DMS79 (cell line): ENCODE results near the gene RAC3.

Source experiments
- DNase-seq: peaks from one replicate; lab custom pipeline; 2025; lab: John Stamatoyannopoulos, UW

The RAC3 gene

DNA sequence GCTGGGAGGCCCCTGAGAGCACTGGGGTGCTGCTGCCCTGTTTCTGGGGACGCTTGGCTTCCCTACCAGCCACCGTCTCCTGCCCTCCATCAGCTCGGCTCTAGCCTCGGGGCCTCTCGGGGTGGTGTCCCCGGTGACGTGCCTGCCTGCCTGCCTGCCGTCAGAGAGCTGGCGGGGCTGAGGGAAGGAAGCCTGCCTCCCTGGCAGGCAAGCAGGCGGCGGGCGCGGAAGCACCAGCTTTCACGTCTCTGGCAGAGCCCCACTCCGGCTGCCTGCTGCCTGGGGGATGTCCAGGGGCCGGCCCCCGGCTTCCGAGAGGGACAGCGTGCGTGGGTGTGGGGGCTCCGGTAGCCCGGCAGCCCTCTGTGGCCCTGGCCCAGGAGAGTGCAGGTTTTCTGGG, 18.1 kb upstream of the RAC3 start:
- no peak for DNase-seq

DNA sequence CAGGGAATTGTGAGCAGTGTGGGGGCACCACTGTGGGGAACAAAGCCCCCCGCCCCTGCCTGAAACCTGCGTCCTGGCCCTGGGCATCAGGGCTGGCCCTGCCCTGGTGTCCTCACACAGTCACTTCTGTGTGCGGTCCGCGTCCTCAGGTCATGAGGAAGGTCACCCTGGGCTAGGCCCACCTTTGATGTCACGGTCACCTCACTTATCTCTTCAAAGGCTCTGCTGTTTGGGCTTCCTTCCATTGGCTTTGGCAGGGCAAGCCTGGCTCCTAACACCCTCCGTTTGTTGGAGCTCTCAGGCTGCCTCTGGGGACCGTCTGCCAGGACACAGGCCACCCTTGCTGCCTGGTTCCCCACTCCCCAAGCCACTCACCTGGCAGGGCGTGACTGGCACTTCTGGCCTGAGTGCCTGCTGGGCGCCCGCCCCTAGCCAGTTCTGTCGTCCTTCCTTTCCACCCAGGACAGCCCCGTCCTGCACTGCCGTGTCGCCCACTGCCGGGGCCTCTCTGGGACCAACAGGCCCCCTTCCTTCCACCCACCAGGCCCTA, 17.6 kb upstream of the RAC3 start:
- no peak for DNase-seq

DNA sequence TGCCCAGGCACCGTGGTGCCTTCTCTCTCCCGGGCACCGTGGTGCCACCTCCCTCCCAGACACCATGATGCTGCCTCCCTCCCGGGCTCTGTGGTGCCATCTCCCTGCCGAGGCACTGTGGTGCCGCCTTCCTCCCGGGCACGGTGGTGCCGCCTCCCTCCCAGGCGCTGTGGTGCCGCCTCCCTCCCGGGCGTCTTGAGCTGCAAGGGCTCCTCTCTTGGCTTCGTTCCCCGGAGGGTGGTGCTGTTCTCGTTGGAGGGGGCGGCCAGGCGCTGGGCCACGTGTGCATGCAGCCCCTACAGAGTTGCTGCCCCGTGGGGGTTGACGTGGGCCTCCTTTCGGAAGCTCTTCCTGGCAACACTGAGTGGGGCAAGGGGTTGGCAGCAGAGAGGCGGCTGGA, 17.0 kb upstream of the RAC3 start:
- no peak for DNase-seq

DNA sequence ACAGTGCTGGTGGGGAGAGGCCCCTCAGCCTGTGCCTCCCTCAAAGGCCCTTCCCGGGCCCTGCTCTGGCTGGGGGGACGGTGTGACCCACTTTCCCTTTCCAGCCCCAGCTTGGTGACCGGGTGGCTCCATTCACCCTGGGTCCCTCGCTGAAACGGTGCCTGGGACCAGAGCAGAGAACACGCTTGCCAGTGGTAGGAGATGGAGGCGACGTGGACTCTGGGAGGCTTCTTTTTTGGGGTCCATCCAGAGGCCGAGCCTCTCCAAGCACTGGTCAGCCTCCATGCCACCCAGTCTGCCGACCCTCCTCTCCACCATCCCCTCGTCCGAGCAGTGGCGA, 16.5 kb upstream of the RAC3 start:
- no peak for DNase-seq

DNA sequence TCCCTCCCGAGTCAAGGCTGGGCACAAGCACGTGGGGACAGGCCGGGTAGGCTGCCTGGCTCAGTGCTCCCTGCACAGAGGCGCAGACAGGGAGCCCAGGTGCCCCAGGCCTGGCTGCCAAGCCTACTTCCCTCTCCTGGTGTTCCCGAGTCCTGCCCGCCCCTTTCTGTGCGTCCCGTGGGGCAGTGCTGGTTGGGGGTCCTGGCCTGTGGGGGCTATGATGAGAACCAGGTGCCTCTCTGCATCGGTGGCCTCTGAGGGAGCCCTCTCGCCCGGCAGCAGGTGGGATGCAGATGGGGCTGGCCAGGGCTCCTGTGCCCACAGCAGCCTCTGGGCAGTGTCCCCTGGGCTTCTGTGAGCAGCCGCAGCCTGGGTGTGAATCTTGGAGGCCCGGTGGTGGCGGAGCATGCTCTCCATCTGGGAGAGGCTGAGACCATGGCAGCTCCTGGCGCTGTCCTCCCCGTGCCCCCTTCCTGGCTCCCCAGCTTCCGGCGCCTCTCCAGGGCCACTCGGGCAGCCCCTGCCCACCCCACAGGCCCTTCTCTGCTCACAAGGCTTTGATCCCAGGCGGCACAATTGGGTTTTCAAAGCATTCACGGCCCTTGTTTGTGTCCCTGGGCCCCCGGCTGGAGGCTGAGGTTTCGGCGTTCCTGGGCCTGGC, 16.0 kb upstream of the RAC3 start:
- DNase-seq: no peak

DNA sequence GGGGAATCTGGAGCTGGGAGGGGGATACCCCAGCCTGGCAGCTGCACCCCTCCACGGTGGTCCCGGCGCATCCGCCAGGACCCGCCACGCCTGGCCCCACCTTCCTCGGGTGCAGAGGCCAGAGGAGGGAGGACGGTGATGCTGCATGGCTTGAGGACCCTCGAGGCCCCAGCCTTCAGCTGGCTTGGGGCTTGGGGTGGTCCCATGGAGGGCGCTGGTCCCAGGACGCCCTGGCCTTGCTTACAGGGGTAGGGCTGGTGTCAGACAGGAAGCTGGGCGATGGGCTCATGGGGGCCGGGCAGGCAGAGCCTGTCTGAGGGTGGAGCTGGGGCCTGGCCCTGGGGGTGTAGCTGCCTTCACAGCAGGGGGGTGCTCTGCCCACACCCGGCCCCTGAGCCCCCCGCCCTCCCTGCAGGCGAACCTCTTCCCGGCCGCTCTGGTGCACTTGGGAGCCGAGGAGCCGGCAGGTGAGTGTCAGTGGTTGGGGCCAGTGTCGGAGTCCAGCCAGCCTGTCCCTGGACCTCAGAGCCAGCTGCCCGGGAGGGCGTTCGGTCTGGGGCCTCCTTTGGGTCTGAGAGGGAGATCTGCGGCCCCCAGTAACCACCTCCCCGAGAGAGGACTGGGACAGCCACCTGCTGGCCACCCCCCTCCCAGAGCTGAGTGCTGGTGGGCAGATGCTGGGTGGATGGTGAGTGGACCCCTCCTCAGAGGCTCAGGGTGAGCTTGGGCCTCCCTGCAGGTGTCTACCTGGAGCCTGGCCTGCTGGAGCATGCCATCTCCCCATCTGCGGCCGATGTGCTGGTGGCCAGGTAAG, 15.2 kb upstream of the RAC3 start:
- no peak for DNase-seq

DNA sequence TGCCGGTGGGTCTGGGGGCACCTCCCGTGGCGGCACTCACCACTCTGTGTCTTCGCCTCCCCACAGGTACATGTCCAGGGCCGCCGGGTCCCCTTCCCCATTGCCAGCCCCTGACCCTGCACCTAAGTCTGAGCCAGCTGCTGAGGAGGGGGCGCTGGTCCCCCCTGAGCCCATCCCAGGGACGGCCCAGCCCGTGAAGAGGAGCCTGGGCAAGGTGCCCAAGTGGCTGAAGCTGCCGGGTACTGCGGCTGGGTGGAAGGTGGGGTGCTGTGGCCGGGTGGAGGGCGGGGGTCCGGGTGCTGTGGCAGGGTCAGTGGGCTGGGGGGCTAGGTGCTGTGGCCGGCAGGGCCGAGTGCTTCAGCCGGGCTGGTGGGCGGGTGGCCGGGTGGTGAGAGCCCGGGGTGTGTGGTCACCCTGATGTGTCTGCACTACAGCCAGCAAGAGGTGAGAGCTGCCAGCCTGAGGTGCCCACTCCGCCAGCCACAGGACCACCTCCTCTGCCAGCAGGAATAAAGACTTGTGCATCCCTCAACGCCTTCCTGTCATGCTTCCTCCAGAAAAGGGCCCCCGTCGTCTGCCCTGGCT, 14.5 kb upstream of the RAC3 start:
- no peak for DNase-seq

DNA sequence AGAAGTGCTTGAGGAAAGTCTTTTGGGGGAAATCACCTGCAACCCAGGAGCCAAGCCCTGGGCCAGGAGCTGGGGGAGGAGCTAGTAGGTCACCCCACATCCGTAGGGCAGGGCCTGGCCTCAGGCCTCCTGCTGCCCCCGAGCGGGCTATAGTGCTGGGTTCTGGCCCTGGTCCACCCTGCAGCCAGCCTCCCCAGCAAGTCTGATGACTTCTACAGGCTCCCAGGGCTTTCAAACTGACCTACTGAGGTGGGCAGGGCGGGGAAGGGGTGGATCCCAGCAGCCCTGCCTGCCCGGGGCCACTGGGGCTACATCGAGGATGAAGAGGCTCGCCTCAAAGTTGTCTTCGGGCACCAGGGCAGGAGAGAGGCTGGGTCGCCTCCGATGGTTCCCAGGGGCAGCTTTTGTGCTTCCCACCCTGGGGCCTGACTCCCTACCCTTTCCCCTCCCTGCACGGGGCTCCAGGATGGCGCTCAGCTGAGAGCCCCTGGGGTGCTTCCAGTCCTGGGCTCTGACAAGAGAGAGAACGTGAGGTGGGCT, 13.8 kb upstream of the RAC3 start:
- no peak for DNase-seq

DNA sequence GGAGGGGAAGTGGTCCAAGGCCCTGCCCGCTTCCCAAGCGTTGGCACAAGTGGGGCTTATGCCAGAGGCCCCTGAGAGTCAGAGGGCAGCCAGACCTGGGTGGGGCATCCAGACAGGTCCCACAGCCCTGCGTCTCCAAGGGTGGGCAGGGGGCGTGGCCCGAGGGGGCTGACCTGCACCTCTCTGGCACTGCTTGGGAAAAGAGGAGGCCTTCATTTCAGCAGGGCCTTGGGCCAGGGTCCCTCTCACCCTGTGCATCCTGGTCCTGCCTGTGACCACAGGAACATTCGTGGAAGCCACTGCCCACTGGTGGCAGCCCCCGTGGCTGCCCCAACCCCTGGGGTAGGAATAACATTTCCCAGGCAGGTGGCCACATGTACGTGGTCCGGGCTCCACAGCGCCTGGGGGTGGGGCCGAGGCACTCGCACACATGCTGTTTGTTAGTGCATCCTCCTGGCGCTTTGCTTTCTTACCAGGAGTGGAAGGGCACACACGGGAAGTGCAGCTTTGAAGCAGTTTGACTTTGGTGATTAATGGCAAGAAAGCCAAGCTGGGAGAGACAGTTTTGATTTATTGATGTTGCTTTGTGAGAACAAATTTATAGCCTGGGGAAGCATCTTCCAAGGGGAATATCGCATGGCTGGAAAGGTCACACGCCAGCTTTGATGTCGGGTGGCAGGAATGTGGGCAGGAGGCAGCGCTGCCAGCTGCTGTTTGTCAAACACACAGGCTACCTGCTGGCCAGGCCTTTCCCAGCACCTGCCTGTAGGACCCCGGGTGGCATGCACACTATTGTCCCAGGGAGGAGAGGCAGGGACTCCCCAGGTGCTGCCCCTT, 13.1 kb upstream of the RAC3 start:
- DNase-seq: no peak

DNA sequence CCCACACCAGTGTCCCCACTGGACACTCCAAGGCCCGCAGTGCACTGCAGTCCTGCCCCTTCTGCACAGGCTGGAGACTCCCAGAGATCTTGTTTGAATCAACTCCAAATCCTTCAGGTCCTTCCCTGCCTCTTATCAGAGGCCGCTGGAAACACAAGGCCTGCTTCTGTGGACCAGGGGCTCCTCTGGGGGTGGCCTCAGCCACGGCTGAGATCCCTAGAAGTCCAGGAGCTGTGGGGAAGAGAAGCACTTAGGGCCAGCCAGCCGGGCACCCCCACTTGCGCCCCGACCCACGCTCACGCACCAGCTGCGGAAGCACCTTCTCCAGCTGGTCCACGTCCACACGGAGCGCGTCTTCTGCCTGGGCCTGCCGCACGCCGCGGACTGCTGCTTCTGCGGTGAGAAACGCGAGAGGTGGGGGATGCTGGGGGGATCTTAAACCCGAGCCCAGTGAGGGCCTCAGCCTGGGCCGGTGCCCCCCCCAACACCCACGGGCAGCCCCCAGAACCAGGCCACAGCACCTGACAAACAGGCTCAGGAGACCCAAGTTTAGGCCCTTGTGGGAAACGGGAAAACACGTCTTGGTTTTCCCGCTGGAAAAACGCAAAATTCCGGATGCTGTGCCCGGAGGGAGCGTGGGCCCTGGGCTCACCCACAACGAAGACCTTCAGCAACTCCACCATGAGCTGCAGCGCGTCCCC, 12.3 kb upstream of the RAC3 start:
- no peak for DNase-seq

DNA sequence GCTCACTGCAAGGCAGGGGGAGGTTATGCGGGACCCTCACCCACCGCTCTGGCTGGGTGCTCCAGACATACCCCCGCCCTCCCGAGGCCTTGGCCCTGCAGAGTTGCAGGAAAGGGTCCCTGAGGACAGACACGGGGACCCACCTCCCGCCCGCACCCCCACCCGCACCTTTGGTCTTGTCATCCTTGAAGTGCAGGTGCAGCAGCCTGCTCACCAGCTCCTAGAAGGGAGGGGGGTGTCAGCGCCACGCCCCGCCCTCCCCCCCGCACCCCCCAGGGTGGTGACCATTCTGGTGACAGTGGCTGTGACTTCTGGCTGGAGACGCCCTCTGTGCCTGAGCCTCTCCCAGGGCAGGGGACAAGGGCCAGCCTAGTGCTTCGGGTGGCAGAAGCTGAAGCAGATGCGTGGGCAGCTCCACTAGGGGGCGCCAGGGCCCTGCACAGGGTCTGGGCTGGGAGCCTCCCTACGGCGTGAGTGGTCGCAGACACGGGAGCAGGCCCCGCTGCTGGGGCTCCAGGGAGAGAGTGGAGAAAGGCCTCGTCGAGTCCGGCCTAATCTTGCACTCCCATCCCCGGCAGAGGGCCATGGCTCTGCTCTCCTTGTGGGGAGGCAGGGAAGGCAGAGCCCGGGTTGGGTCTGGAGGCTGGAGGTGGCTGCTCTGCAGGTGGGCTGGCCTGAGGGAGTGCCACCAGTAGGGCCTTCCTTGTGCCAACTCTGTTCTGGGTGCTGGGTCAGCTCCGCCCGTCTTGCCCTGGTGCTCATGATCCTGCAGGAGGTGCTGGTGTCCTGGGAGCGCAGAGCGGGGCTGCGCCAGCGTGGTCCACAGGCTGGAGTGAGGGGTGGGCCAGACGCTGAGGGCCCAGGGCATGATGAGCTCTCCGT, 11.5 kb upstream of the RAC3 start:
- DNase-seq: no peak

DNA sequence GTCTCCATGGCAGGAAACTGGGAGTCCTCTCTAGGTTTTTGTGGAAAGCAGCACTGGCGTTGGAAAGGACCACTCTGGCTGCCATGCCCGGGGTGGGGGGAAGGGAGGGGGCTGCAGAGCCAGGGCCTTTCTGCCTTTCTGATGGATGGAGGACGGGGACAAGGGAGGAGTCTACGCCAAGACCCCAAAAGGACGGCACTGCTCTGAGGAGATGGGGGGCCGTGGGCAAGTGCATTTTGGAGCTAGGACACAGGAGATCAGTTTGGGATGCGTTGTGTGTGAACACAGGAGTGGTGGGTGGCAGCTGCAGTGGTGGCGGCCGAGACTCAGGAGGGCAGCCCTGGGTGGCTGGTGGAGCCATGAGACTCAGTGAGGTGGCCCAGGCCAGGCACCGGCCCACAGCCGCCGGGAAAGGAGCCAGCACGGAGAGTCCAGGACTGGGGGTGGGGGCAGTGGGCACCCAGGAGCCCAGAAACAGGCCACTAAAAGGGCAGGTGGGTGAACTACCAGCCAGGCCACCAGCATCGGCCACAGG, 10.8 kb upstream of the RAC3 start:
- DNase-seq: no peak

DNA sequence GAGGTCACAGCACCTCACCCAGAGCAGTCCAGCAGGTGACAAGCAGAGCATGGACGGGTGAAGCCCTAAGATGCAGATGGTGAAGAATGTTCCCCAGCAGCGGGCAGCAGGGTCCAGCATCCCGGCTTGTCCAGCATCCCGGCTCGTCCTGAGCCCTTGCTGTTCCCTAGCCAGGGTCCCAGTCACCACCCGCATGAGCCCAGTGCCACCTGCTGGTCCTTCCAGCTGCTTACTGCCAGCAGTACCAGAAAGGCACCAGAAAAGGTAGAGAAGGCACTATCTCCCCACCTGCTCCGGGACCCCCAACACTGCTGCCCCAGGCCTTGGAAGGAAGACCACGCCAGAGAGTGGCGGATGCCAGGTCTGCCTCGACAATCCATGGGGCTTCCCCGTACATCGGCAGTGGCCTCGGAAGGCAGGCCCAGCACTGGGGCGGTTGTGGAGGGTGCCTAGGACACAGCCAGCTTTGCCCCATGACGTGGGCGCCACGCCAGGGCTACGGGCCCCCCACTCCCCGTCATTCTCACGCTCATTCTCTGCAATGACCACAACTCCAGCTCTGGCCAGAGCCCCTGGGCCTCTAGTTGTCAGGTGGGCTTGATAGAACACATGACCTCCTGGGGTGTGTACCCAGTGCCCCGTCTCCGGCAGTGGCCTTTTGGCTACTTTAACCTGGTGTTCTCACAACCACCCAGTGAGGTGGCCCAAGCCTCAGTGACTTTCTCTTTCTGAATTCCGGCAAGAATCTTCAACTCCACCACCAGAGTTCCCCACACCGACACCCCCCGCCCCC, 10.2 kb upstream of the RAC3 start:
- no peak for DNase-seq

DNA sequence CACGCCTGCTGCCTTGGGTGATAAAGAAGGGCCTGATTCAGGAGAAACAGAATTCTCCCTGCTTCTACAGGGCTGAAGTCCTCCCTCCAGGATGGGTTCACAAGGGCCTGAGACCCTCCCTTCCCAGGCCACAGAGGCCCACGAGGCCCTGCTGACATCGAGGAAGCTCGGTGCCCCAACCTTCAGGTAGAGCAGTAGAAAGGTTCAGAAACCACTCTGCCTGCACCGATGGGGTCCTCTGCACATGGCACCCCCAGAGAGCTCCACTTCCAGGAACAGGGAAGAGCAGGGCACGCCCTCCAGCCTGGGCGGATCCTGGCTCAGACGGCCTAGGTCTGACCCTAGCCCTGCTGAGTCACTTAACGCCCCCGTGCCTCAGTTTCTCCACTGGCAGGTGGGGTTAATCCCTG, 9.6 kb upstream of the RAC3 start:
- DNase-seq: no peak

DNA sequence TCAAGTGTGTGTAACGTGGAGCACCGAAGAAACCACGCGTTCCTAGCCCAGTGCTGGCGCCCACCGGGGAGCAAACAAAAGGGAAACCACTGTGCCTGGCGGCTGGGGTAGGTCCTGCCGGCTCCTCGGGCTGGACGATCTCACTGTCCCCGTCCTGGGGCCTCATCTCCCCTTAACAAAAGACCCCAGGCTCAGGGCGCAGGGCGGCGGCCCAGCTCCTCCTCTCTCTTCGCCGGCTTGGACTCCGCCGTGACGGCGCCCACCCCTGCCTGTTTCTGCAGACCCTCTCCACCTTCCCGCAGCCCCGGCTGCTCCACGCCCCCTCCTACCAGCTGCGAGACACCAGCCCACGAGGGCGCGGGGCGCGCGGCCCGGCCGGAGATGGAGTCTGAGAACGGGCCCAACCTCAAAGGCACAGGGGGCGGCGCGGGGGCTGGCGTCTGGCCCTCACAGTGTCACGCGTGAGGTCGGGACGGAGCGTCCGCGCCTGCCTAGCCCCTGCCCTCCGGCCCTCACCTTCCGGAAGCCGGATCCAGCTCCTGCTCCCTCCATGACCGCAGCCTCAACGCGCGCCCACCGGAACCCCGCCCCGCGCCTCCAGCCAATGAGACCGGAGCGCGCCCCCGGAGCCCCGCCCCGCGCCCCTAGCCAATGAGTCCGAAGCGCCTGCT, 9.0 kb upstream of the RAC3 start, which contains the start of gene CENPX:
Gene CENPX, minus strand, starts transcription at position 569 of the 671 bp plus-strand sequence. Its CDS starts 17 bp downstream, at position 552.
- no peak for DNase-seq

DNA sequence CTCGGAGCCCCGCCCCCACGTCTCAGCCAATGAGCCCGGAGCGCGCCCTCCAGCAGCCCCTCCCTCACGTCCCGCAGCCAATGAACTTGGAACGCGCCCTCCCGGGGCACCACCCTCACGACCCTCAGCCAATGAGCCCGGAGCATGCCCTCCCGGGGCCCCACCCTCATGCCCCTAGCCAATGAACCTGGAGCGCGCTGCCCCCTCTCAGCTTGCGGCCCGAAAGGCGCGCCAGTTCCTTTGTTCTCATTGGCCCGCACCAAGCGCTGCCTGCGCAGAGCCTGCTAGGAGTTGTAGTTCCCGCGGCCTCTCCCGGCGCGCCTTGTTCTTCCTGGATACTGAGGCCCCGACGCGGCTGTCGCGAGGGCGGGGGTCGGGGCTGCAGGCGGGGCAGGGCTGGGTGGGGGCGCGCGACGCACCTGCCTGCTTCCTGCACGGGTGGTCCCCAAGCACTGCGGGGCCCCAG, 8.5 kb upstream of the RAC3 start, which contains the start of gene LRRC45:
Gene LRRC45, plus strand, starts transcription at position 325 of the 466 bp plus-strand sequence. CDS start 339 bp downstream, outside the sequence.
- DNase-seq: peak; percentile 91

DNA sequence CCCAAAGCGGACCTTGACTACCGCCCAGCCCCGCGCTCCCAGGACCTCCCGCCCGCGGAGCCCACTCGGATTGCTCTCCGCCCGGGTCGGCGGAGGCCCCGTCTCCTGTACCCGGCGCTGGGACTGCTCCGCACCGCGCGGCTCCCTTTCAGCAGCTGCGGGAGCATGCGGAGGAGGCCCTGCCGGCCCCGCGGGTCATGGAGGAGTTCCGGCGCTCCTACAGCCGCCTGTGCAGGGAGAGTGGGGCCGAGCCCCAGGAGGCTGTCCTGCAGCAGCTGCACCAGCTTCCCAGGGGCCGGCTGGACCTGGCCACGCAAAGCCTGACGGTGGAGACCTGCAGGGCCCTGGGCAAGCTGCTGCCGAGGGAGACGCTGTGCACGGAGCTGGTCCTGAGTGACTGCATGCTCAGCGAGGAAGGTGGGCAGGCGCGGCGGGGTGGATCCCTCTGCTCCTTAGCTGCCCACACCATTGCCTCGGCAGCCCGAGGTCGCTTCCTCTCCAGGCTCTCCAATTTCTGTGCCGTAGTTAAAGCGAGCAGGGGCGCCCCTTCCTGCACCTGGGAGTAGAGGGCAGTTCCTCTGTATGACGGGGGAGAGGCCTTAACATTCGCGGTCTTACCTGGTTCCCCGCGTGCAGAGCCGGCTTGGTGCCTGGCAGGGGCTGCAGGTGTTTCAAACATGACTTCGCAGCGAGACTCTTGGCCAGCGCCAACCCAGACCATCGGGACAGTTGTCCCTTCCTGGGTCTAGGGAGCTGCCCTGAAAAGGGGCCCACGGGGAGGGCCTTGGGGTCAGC, 7.8 kb upstream of the RAC3 start:
- DNase-seq: no peak
